Right ventricle myocardium superior (tissue), 1 donor: ENCODE results near the gene MYBPC2. TPM values are rescaled to one million over a fixed set of nuclear protein-coding genes. Genes with fewer than 3 reads are reported as not detected.

Source experiments
- total RNA-seq: library from RNA; stranded (reverse); fragmentation: NEBNext Ultra II Directional; extraction: Animal tissue kit (Norgen Biotek cat#: 25700); gene quantifications from one replicate; pipeline ENCODE4 v1.2.1, GENCODE V29; 2021
- donor health status: DM: no; HTN: yes; CAD: no; lungs with severe emphysema.

MYBPC2 gene
- total RNA-seq, 1 donor from 2014 or later: not detected

Other genes starting within 250 kb of the MYBPC2 start
- gene MYH14, start 229.3 kb upstream of the MYBPC2 start, total RNA-seq: 121 TPM
- 2.0 TPM for gene KCNC3, start 103.5 kb upstream of the MYBPC2 start, total RNA-seq
- gene NAPSA, start 67.3 kb upstream of the MYBPC2 start, total RNA-seq: 0.40 TPM
- 68.4 TPM for gene NR1H2, start 56.4 kb upstream of the MYBPC2 start, total RNA-seq
- gene POLD1, start 48.5 kb upstream of the MYBPC2 start, total RNA-seq: 7.8 TPM
- gene SPIB, start 14.0 kb upstream of the MYBPC2 start, total RNA-seq: not detected
- gene EMC10, start 43.6 kb downstream of the MYBPC2 start, total RNA-seq: 68.7 TPM
- 2.0 TPM for gene GARIN5A, start 44.0 kb downstream of the MYBPC2 start, total RNA-seq
- 39.8 TPM for gene JOSD2, start 78.3 kb downstream of the MYBPC2 start, total RNA-seq
- not detected for gene ASPDH, start 81.0 kb downstream of the MYBPC2 start, total RNA-seq
- 1.0 TPM for gene LRRC4B, start 135.5 kb downstream of the MYBPC2 start, total RNA-seq
- gene SYT3, start 207.0 kb downstream of the MYBPC2 start, total RNA-seq: 0.11 TPM
- gene C19orf81, start 216.6 kb downstream of the MYBPC2 start, total RNA-seq: 2.5 TPM